ENCODE data around the gene FRMD5.
"Not testable (repeated sequence)": the region's sequence is repeated elsewhere in the genome, so short reads cannot be mapped to it uniquely, and the experiment has no call there.

Gene FRMD5

DNA sequence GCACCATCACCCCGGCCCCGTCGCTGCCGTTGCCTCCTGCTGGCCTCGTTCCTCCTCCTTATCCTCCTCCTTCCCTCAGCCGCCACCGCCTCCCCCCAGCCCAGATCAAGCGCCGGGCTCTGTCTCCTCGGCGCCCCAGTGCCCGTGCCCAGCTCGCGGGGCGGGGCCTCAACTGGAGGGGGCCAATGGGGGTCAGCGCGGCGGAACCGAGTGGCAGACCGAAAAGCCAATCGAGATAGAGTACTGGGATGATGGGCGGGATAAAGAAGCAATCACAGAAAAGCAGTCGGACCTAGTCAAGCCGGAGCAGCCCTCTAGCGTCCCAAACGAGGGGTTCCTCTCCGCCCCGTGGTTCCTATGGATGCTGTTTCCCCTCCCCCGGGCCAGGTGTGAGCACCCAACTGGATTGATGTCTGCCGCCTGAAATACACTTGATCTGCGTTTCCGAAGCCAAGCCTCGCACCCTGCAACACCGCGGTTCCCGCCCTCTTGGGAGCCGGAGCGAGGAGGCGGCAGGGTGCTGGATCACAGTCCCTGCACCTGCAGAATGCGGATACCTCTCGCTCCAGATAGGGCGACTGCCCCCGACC is at the start of gene FRMD5:
TSS of gene FRMD5 (minus strand) at position 121 of the 590 bp plus-strand sequence.
- DNase-seq (ENCODE audit: low read depth in 2 of 2): peak; percentile 75 to 82

DNA sequence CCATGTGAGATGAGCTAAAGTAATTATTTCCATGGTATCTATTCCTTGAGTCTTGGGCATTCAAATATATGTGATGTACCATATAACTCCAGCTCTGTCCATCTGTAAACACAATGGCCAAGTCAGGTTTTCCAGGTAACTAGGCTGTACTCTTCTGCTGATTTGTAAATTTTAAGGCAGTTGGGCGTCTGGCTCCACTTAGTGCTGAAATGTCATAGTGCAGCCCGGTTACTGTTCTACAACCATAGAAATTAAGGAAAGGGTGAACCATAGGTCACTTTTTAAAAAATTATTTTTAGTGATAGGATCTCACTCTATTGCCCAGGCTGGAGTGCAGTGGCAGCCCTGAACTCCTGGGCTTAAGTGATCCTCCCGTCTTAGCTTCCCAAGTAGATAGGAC is 48.8 kb upstream of the FRMD5 start:
- DNase-seq (ENCODE audit: low read depth in 2 of 2): no peak

DNA sequence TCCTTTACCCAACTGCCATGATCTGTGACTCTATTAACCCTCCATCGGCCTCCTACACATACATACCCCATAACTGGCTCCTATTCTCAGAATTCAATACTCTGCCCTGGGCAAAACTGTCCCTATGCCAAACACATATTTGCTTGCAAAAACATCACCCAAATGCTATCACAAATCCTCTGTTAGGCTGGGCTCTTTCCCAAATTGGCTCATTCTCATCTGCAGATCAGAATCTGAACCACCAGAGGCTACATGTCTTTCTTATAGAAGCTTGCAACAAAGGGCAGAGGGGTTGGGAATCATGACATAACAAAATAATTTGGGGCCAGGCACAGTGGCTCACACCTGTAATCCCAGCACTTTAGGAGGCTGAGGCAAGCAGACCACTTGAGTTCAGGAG is 48.1 kb upstream of the FRMD5 start:
- DNase-seq (ENCODE audit: low read depth in 2 of 2): no peak

DNA sequence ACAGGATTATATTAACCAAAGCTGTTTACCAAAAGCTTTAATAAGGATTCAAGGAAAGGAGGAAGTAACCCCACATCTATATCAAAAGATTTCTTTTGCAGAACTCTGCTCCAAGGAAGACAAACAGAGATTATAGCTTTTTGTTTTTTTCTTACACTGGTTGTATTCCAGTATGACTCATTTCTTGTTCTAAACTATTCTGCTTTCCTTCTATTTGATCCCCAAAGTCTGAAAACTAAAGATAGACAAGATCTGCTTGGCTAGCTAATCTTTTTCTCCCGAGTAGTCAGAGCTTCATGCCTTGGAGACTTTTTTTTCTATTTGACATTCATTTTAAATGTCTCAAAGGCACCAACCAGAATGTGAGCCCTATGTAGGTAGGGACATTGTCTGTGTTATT is 36.8 kb upstream of the FRMD5 start:
- no peak for DNase-seq (ENCODE audit: low read depth in 2 of 2)

- not testable (repeated sequence) for DNase-seq (ENCODE audit: low read depth in 2 of 2)
Measured at GRCh38 chr15:44229301-44229700, 34.2 kb upstream of the FRMD5 start.

DNA sequence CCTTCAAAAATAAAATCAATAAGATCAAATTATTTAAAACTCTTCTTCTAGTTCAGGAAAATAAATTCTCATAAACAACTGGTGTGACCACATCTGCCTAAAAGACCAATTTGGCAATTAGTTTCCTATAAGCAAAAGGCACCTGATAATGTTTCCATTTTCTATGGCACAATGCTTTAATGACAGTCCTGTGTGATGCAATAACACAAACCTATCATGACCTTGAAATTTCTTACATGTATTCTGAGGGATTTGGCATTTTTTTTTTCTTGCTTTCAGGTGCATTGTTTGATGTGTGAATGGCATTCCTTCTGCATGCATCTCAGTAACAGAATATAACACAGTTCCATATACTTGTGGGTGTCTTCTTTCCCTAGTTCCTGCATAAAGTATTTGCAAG is 32.5 kb upstream of the FRMD5 start:
- DNase-seq (ENCODE audit: low read depth in 2 of 2): no peak

DNA sequence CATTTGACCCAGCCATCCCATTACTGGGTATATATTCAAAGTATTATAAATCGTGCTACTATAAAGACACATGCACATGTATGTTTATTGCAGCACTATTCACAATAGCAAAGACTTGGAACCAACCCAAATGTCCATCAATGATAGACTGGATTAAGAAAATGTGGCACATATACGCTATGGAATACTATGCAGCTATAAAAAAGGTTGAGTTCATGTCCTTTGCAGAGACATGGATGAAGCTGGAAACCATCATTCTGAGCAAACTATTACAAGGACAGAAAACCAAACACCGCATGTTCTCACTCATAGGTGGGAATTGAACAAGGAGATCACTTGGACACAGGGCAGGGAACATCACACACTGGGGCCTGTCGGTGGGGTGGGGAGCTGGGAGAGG is 31.9 kb upstream of the FRMD5 start:
- not testable (repeated sequence) for DNase-seq (ENCODE audit: low read depth in 2 of 2)

DNA sequence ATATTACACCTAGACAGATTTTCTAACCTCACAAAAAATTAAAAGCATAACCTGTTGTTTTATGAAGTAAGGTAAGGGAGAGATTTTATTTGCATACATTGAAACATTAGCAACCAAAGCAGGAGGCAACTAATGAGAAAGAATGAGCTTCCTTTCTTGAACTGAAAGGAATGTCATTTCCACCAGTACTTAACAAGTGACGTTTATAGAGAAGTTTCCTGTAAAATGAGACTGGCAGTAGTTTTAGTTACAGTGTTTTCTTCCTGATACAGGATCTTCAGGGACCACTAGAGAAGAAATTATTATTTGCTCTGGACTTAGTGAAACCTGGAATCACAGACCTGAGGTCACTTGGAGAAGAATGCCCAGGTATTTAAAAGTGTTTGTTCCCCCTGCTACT is 27.4 kb upstream of the FRMD5 start:
- DNase-seq (ENCODE audit: low read depth in 2 of 2): no peak

GRCh38 chr15:44219073-44219472 is 24.0 kb upstream of the FRMD5 start:
- DNase-seq (ENCODE audit: low read depth in 2 of 2): no peak

GRCh38 chr15:44216958-44217357 is 21.9 kb upstream of the FRMD5 start:
- no peak for DNase-seq (ENCODE audit: low read depth in 2 of 2)

GRCh38 chr15:44215594-44215993 is 20.5 kb upstream of the FRMD5 start:
- DNase-seq (ENCODE audit: low read depth in 2 of 2): no peak

- no peak for DNase-seq (ENCODE audit: low read depth in 2 of 2)
Measured at GRCh38 chr15:44208956-44209355, 13.9 kb upstream of the FRMD5 start.

DNA sequence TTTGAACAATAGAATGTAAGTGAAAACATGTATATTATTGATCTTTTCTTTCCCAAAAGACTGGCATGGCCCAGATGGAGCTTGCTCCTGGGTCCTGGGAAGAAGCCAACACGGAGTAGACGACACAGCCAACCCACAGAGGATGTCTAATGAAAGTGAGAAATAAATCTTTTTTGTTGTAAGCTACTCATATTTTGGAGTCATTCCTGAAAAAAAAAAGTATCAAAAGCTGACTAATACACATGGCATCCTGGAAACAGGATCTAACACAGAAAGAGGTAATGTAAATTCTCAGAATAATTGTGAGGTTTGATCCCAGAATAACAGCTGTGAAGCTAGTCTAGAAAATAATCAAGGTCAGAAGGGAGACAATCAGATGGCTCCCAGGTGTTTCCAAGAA is 12.6 kb upstream of the FRMD5 start:
- DNase-seq (ENCODE audit: low read depth in 2 of 2): no peak

GRCh38 chr15:44199393-44199792 is 4.3 kb upstream of the FRMD5 start:
- DNase-seq (ENCODE audit: low read depth in 2 of 2): no peak

GRCh38 chr15:44194323-44195150 is 534 bp downstream of the FRMD5 start:
- peak; percentile 3 to 25 for DNase-seq (ENCODE audit: low read depth in 2 of 2)

DNA sequence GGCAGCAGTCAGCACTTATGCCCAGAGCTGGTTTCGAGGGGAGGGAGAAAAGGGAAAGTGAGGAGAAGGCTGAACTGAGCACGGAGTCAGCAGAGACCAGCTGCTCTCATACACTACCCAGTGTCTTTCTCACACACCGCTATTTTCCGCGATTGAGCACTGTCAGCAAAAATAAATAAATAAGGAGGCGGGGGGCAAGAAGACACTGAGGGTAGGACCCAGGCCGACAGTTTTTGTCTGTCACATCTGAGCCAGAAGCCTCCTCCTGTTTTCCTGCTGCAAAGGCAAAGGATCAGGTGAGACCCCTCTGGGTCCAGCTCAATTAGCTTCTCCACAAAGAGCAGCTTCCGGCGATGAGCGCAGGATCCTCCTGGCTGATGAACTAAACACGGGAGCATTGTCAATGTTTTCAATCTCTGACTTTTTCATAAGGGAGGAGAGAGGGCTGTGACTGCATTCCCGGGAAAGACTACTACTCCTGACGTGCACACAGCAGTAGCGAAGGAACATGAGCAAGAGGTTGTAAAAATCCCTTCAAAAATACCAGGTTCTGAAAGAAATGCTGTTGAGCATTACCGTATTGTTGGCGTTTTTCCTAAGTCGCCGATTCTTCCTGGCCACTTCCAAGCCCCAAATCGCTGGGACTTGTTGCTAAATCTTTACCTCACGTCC is 1.3 kb downstream of the FRMD5 start:
- no peak for DNase-seq (ENCODE audit: low read depth in 2 of 2)

- DNase-seq (ENCODE audit: low read depth in 2 of 2): no peak
Measured at GRCh38 chr15:44188795-44189194, 6.3 kb downstream of the FRMD5 start.

- no peak for DNase-seq (ENCODE audit: low read depth in 2 of 2)
Measured at GRCh38 chr15:44186705-44187104, 8.4 kb downstream of the FRMD5 start.

DNA sequence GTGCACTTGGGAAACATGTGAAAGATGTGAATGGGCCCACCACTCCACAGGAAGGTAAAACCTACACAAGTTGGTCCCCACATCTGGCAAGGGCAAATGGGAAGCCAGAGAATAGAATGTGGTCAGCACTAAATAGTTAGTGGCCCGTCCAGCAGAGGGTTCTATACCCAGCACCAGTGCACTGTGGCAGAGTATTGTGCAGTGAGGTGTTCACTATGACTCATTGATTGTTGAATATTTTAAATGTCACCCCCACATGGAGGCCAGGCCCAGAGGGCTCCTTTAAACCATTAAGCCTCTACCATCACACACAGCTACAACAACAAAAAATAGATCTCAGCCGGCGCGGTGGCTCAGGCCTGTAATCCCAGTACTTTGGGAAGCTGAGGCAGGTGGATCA is 11.7 kb downstream of the FRMD5 start:
- no peak for DNase-seq (ENCODE audit: low read depth in 2 of 2)

DNA sequence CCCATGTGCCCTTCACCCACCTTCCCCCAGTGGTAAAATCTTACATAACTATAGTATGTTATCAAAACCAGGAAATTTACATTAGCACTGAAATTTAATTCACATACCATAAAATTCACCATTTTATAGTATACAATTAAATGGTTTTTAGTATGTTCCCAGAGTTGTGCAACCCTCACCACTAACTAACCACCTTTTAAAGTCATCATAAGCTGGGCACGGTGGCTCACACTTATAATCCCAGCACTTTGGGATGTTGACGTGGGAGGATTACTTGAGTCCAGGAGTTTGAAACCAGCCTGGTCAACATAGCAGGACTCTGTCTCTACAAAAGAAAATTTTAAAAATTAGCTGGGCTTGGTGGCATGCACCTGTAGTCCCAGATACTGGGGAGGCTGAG is 13.7 kb downstream of the FRMD5 start:
- no peak for DNase-seq (ENCODE audit: low read depth in 2 of 2)

- DNase-seq (ENCODE audit: low read depth in 2 of 2): no peak
Measured at GRCh38 chr15:44177139-44177538, 17.9 kb downstream of the FRMD5 start.

- DNase-seq (ENCODE audit: low read depth in 2 of 2): no peak
Measured at GRCh38 chr15:44173813-44174212, 21.3 kb downstream of the FRMD5 start.

DNA sequence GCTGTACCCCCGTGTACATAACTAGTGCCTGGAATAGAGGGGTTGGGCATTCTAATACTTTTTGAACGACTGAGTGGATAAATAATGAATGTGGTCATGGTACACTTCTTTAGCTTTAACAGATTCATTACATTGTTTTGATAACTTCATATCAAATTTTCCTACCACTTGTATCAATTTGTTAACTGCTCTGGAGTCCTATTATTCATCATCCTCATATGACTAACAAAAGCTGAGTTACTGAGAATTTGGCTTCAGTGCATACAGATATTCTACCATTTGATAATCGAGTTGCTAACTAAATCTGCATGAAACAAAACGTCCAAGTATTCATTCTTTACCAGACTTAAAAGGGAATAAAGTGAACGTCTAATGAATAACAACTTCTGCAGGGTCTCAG is 31.7 kb downstream of the FRMD5 start:
- no peak for DNase-seq (ENCODE audit: low read depth in 2 of 2)
